GM23338 (cell line): Measurements from ENCODE around the gene SH3RF3. TPM values are rescaled to one million over a fixed set of nuclear protein-coding genes. Genes with fewer than 3 reads are reported as not detected.

ENCODE experiments used
- ATAC-seq: fragments of 200-7000 bp; cut with Tn5 transposase; 3 replicates; pipeline ENCODE4 v1.9.1; 2020
- DNase-seq: peaks from one replicate; pipeline ENCODE4 v3.0.0-alpha.2; 2015; ENCODE audit warnings: low spot score
- H2AFZ ChIP-seq: fragments of 200-600 bp; sonication (generic); 2 replicates; pipeline ENCODE4 v1.8.0; 2016; ENCODE audit warnings: antibody characterized with exemption, mild to moderate bottlenecking, moderate library complexity
- H3F3A ChIP-seq: fragments of 200-600 bp; sonication (generic); replicated peaks from 2 replicates; pipeline ENCODE4 v1.8.0; 2017; ENCODE audit warnings: antibody characterized with exemption, mixed run types, low read depth
- H3K27ac ChIP-seq: fragments of 200-600 bp; sonication (generic); 2 replicates; pipeline ENCODE4 v1.6.1; 2016; ENCODE audit warnings: low read depth
- H3K27me3 ChIP-seq: fragments of 200-600 bp; sonication (generic); 2 replicates; pipeline ENCODE4 v1.8.0; 2016; ENCODE audit warnings: mild to moderate bottlenecking, mixed run types, moderate library complexity; ENCODE audit not compliant: insufficient read depth
- H3K36me3 ChIP-seq: fragments of 200-600 bp; sonication (generic); 2 replicates; pipeline ENCODE4 v1.8.0; 2016; ENCODE audit warnings: mild to moderate bottlenecking; ENCODE audit not compliant: insufficient read depth
- H3K4me1 ChIP-seq: fragments of 200-600 bp; sonication (generic); 2 replicates; pipeline ENCODE4 v1.8.0; 2016; ENCODE audit warnings: mild to moderate bottlenecking, moderate library complexity; ENCODE audit not compliant: insufficient read depth
- H3K4me2 ChIP-seq: fragments of 200-600 bp; sonication (generic); 2 replicates; pipeline ENCODE4 v1.7.1; 2017; ENCODE audit warnings: mixed run types
- H3K4me3 ChIP-seq: fragments of 200-600 bp; sonication (generic); 2 replicates; pipeline ENCODE4 v1.6.1; 2016; ENCODE audit warnings: mixed run types
- H3K79me2 ChIP-seq: fragments of 200-600 bp; sonication (generic); replicated peaks from 2 replicates; pipeline ENCODE4 v1.8.0; 2017; ENCODE audit warnings: mild to moderate bottlenecking; ENCODE audit not compliant: insufficient read depth
- H3K9me2 ChIP-seq: fragments of 200-600 bp; sonication (generic); 2 replicates; pipeline ENCODE4 v1.8.0; 2017; ENCODE audit not compliant: insufficient read depth
- H4K20me1 ChIP-seq: fragments of 200-600 bp; sonication (generic); replicated peaks from 2 replicates; pipeline ENCODE4 v1.8.0; 2017; ENCODE audit warnings: mild to moderate bottlenecking; ENCODE audit not compliant: insufficient read depth
- H3K27ac Mint-ChIP-seq: 2 replicates; pipeline ENCODE4 v1.8.0; 2020; ENCODE audit warnings: inconsistent platforms, mild to moderate bottlenecking, moderate library complexity, mixed read lengths
- H3K27me3 Mint-ChIP-seq: 3 replicates; pipeline ENCODE4 v1.8.0; 2022; ENCODE audit warnings: low read depth, mild to moderate bottlenecking, moderate library complexity, mixed read lengths, inconsistent platforms; ENCODE audit not compliant: insufficient read depth, poor library complexity
- H3K36me3 Mint-ChIP-seq: 3 replicates; pipeline ENCODE4 v1.8.0; 2021; ENCODE audit warnings: low read depth, mild to moderate bottlenecking, inconsistent platforms, moderate library complexity, mixed read lengths
- H3K4me1 Mint-ChIP-seq: 3 replicates; pipeline ENCODE4 v1.8.0; 2020; ENCODE audit warnings: mild to moderate bottlenecking, inconsistent platforms, mixed read lengths
- H3K4me3 Mint-ChIP-seq: 3 replicates; pipeline ENCODE4 v1.8.0; 2021; ENCODE audit warnings: moderate library complexity, mild to moderate bottlenecking, inconsistent platforms, mixed read lengths
- H3K9me3 Mint-ChIP-seq: 3 replicates; pipeline ENCODE4 v1.8.0; 2020; ENCODE audit warnings: moderate library complexity, mild to moderate bottlenecking, inconsistent platforms, mixed read lengths
- CREB1 ChIP-seq: fragments of 250-450 bp; sonication (Bioruptor Pico); IDR thresholded peaks from 2 replicates; pipeline ENCODE4 v1.5.0; 2020; ENCODE audit warnings: low read depth, mild to moderate bottlenecking, moderate library complexity
- CTCF ChIP-seq, 2 experiments: fragments of 200-600 bp in 1 of 2; sonication (generic) in 1 of 2; conservative IDR thresholded peaks; 2 replicates each; pipeline versions ENCODE4 v1.5.1 to v1.6.1; 2016 to 2017; ENCODE audit warnings: antibody characterized with exemption in 2 of 2, low read depth in 2 of 2, mild to moderate bottlenecking in 2 of 2, moderate library complexity in 1 of 2
- ETS1 ChIP-seq: IDR thresholded peaks from 2 replicates; pipeline ENCODE4 v1.6.1; 2016; ENCODE audit warnings: antibody characterized with exemption
- EZH2 ChIP-seq: fragments of 200-600 bp; sonication (generic); IDR thresholded peaks from one replicate; pipeline ENCODE4 v1.8.0; 2017; ENCODE audit warnings: antibody characterized with exemption, mild to moderate bottlenecking, low read depth; ENCODE audit not compliant: unreplicated experiment
- EZH2phosphoT487 ChIP-seq: fragments of 200-600 bp; sonication (generic); IDR thresholded peaks from one replicate; pipeline ENCODE4 v1.8.1; 2018; ENCODE audit warnings: antibody characterized with exemption; ENCODE audit not compliant: unreplicated experiment
- JUNB ChIP-seq: IDR thresholded peaks from one replicate; pipeline ENCODE4 v1.6.1; 2016; ENCODE audit warnings: antibody characterized with exemption; ENCODE audit not compliant: unreplicated experiment
- NANOG ChIP-seq: IDR thresholded peaks from 2 replicates; pipeline ENCODE4 v1.6.1; 2016; ENCODE audit warnings: antibody characterized with exemption, borderline replicate concordance
- POLR2AphosphoS5 ChIP-seq: IDR thresholded peaks from 2 replicates; pipeline ENCODE4 v1.6.1; 2016; ENCODE audit warnings: antibody characterized with exemption, low read depth
- STAT1 ChIP-seq: IDR thresholded peaks from one replicate; pipeline ENCODE4 v1.6.1; 2016; ENCODE audit warnings: antibody characterized with exemption; ENCODE audit not compliant: unreplicated experiment
- ZNF331 ChIP-seq: fragments of 250-450 bp; sonication (Bioruptor Pico); IDR thresholded peaks from 2 replicates; pipeline ENCODE4 v1.5.0; 2020; ENCODE audit warnings: low read depth, mild to moderate bottlenecking, moderate library complexity
- ZNF462 ChIP-seq: fragments of 250-450 bp; sonication (Bioruptor Pico); IDR thresholded peaks from 2 replicates; pipeline ENCODE4 v1.5.0; 2020; ENCODE audit warnings: mild to moderate bottlenecking, moderate library complexity
- polyA plus RNA-seq: library from polyadenylated mRNA; unstranded; fragments of >200 nt; fragmentation: Nextera tagmentation; extraction: Ambion mirVana; gene quantifications from 2 replicates; pipeline ENCODE4 v1.2.1, GENCODE V29; 2016
- total RNA-seq: library from RNA; depleted of rRNA; stranded (reverse); fragments of >200 nt; shearing (Covaris generic); gene quantifications from 2 replicates; pipeline ENCODE4 v1.2.3, GENCODE V29; 2014

The SH3RF3 gene
- total and polyA plus RNA-seq, 2 experiments from 2014 or later, result 0.11 to 0.63 TPM

GRCh38 chr2:109444916-109445315, 315.9 kb downstream of the SH3RF3 start:
- no peak overlapping the region for H3K4me3 ChIP-seq
- ATAC-seq (no peak), DNase-seq (no peak)
- no peaks in the 10 kb centered on the region for H4K20me1 ChIP-seq
- H3K9me2 ChIP-seq, result no peaks in the 10 kb centered on the region
- no peaks in the 10 kb centered on the region for H3F3A ChIP-seq
- TF ChIP-seq CTCF (conservative IDR thresholded peaks at IDR 0.05; ENCODE audit: low read depth in 2 of 2) (no peak), EZH2phosphoT487 (no peak), CREB1 (CRISPR knock-in tag) (no peak), STAT1 (no peak), NANOG (no peak), JUNB (no peak), ZNF331 (CRISPR knock-in tag) (no peak), EZH2 (no peak)
- peaks cover 9% of the 10 kb centered on the region; the same call in 2 of the 3 replicates for H3K36me3 Mint-ChIP-seq
- H3K36me3 ChIP-seq, result peaks cover 8% of the 10 kb centered on the region; the same call in 1 of the 2 replicates
- peaks cover 44% of the 10 kb centered on the region for H3K9me3 Mint-ChIP-seq
- H3K4me1 Mint-ChIP-seq, result peaks cover under 1% of the 10 kb centered on the region; the same call in 1 of the 3 replicates
- H3K4me1 ChIP-seq, result no peaks in the 10 kb centered on the region
- no peaks in the 10 kb centered on the region for H3K27me3 ChIP-seq
- no peak overlapping the region for H3K4me3 Mint-ChIP-seq
- H3K27me3 Mint-ChIP-seq, result peaks cover under 1% of the 10 kb centered on the region
- no peak overlapping the region for H3K27ac Mint-ChIP-seq
- H3K27ac ChIP-seq, result no peak overlapping the region
- H3K4me2 ChIP-seq, result no peak overlapping the region
- no peak overlapping the region for H2AFZ ChIP-seq
- H3K79me2 ChIP-seq, result no peaks in the 10 kb centered on the region

- H3K36me3 ChIP-seq, result peaks cover 8% of the 10 kb centered on the region; the same call in 1 of the 2 replicates
- no peaks in the 10 kb centered on the region for H3K27me3 ChIP-seq
- no peak overlapping the region for H3K4me3 Mint-ChIP-seq
- no peaks in the 10 kb centered on the region for H4K20me1 ChIP-seq
- H3K4me2 ChIP-seq, result no peak overlapping the region
- H3K4me3 ChIP-seq, result no peak overlapping the region
- no peaks in the 10 kb centered on the region for H3K27me3 Mint-ChIP-seq
- H3K9me2 ChIP-seq, result no peaks in the 10 kb centered on the region
- TF ChIP-seq ZNF462 (CRISPR knock-in tag) (no peak), POLR2AphosphoS5 (no peak), ETS1 (no peak)
- H3F3A ChIP-seq, result no peaks in the 10 kb centered on the region
- no peaks in the 10 kb centered on the region for H3K4me1 ChIP-seq
- DNase-seq, result no peak
- no peak for ATAC-seq
- H3K9me3 Mint-ChIP-seq, result peaks cover 35% of the 10 kb centered on the region
- no peak overlapping the region for H3K27ac ChIP-seq
- no peaks in the 10 kb centered on the region for H3K4me1 Mint-ChIP-seq
- H3K79me2 ChIP-seq, result no peaks in the 10 kb centered on the region
- H3K27ac Mint-ChIP-seq, result no peak overlapping the region
- peaks cover 5% of the 10 kb centered on the region; the same call in 2 of the 3 replicates for H3K36me3 Mint-ChIP-seq
- H2AFZ ChIP-seq, result no peak overlapping the region
These were observed 317.5 kb downstream of the SH3RF3 start for GRCh38 chr2:109446278-109447131.
